Prostate gland (tissue), 2 donors: ENCODE data around the gene SPRR4. TPM values are rescaled to one million over a fixed set of nuclear protein-coding genes. Genes with fewer than 3 reads are reported as not detected.

Source experiments
- DNase-seq: peaks from one replicate; pipeline ENCODE4 v3.0.0-alpha.2; 2019; ENCODE audit warnings: low spot score
- H3K27ac ChIP-seq, 2 donors: fragments of 200-600 bp; sonication (generic); 2 replicates each; pipeline ENCODE4 v1.5.1; 2017 to 2019
- H3K27me3 ChIP-seq: fragments of 200-600 bp; sonication (generic); replicated peaks from 2 replicates; pipeline ENCODE4 v1.5.1; 2019; ENCODE audit not compliant: insufficient read depth
- H3K36me3 ChIP-seq, 2 donors: fragments of 200-600 bp; sonication (generic); 1 replicate in 1 of 2; 2 replicates in 1 of 2; pipeline versions ENCODE4 v1.5.1 to v1.8.1; 2017 to 2019
- H3K4me1 ChIP-seq: fragments of 200-600 bp; sonication (generic); replicated peaks from 2 replicates; pipeline ENCODE4 v1.5.1; 2019
- H3K4me3 ChIP-seq, 2 donors: fragments of 200-600 bp; sonication (generic); 2 replicates each; pipeline ENCODE4 v1.5.1; 2017 to 2019
- H3K9me3 ChIP-seq: fragments of 200-600 bp; sonication (generic); 2 replicates; pipeline ENCODE4 v1.5.1; 2017
- POLR2A ChIP-seq: fragments of 450-650 bp; IDR thresholded peaks from one replicate; pipeline ENCODE4 v1.6.1; 2016; ENCODE audit warnings: antibody characterized with exemption, mild to moderate bottlenecking
- POLR2AphosphoS5 ChIP-seq: sonication (generic); formaldehyde crosslinking; IDR thresholded peaks from one replicate; pipeline ENCODE4 v1.6.1; 2017; ENCODE audit warnings: antibody characterized with exemption
- WGBS: methylation state at CpG from one replicate; pipeline ENCODE4 v1.1.5; 2018; 5-methylcytosine and 5-hydroxymethylcytosine counted together
- intact Hi-C: fragments of 100-400 bp; cut with DNase I; formaldehyde crosslinking; loops from one replicate; pipeline ENCODE4 v1.14.2; 2022
- total RNA-seq, 2 donors: library from RNA; depleted of rRNA; stranded (reverse); fragments of >200 nt; gene quantifications; one replicate each; pipeline ENCODE4 v1.1.0, GENCODE V29; 2016
- TF ChIP-seq, protein P1 (sequence below), 4 experiments: fragments of 200-600 bp in 2 of 4; fragments of 450-650 bp in 2 of 4; sonication (generic) in 2 of 4; IDR thresholded peaks; 1 replicate in 3 of 4; 2 replicates in 1 of 4; pipeline ENCODE4 v1.5.1; 2016 to 2019; ENCODE audit warnings: antibody characterized with exemption in 4 of 4, mild to moderate bottlenecking in 2 of 4, moderate library complexity in 2 of 4

The SPRR4 gene
- total RNA-seq, 2 donors from 2014 or later, result not detected

DNA sequence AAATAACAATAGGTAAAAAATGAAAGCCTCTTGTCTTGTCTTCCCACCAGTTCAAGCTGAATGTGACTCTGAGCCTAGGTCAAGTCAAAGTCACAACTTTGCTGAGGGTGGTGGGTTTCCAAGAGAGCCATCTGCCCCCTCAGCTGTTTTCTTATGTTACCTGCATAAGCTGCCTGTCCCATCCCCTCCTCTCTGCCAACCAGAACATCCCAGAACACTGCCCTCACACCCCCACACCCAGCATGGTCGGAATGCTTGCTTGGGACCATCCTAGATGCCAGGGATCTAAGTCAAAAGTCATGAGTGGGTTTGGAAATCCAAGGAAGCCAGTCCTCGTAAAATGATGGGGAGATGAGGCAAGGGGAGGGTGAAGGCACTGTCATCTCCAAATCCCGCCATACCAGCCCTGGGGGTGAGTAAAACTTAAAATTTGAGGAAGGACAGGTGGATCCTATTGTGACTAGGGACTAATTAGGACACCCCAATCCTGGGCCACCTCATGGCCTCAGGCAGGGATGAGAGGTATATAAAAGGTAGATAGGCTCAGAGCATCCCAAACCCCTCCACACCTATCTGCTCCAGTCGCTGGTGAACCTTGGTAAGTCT lies 23.7 kb upstream of the SPRR4 start, which contains the start of gene SPRR5:
SPRR5 (plus strand) TSS at position 556 of the 606 bp plus-strand sequence. CDS start 1,349 bp downstream, outside the sequence.
- Histone ChIP-seq H3K36me3 (no peaks in the 10 kb centered on the region), H3K27ac (no peak within 1 kb of the TSS), H3K9me3 (no peaks in the 10 kb centered on the region), H3K27me3 (no peaks in the 10 kb centered on the region), H3K4me1 (no peaks in the 10 kb centered on the region), H3K4me3 (no peak within 1 kb of the TSS)
- no peak for DNase-seq
- no peak for TF ChIP-seq POLR2AphosphoS5
- TF ChIP-seq, protein P1, sequence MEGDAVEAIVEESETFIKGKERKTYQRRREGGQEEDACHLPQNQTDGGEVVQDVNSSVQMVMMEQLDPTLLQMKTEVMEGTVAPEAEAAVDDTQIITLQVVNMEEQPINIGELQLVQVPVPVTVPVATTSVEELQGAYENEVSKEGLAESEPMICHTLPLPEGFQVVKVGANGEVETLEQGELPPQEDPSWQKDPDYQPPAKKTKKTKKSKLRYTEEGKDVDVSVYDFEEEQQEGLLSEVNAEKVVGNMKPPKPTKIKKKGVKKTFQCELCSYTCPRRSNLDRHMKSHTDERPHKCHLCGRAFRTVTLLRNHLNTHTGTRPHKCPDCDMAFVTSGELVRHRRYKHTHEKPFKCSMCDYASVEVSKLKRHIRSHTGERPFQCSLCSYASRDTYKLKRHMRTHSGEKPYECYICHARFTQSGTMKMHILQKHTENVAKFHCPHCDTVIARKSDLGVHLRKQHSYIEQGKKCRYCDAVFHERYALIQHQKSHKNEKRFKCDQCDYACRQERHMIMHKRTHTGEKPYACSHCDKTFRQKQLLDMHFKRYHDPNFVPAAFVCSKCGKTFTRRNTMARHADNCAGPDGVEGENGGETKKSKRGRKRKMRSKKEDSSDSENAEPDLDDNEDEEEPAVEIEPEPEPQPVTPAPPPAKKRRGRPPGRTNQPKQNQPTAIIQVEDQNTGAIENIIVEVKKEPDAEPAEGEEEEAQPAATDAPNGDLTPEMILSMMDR (IDR thresholded peaks at IDR 0.05), result no peak
- no peak for TF ChIP-seq POLR2A
- 85% methylated on average over 4 of the region's 4 CpGs for WGBS
- intact Hi-C loops, result no loop called here

DNA sequence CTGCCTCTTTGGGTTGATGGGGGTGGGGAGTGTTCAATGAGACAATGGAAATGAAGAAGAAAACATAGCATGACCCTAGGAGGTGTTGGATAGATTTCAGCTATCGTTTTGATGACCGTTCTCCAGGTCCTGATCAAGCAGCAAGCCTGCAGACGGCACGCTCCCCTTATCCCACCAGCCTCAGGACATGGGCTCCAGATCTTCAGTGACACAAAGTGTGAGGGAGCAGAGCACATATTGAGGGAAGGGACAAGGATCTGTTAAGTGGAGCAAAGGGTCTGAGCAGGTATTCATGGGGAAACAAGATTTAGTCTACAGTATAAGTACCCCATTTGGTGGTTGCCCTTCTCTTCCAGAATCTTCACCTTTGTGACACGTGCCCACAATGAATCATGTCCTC lies 18.7 kb upstream of the SPRR4 start:
- DNase-seq, result no peak
- TF ChIP-seq POLR2A, result no peak
- no peak for TF ChIP-seq POLR2AphosphoS5
- TF ChIP-seq, protein P1 (IDR thresholded peaks at IDR 0.05), result no peak
- Histone ChIP-seq H3K27me3 (no peaks in the 10 kb centered on the region), H3K9me3 (no peaks in the 10 kb centered on the region), H3K36me3 (no peaks in the 10 kb centered on the region), H3K4me1 (no peaks in the 10 kb centered on the region), H3K4me3 (no peak overlapping the region), H3K27ac (no peak overlapping the region)
- WGBS, result 85% methylated on average over 5 of the region's 5 CpGs
- intact Hi-C loops, result no loop called here

DNA sequence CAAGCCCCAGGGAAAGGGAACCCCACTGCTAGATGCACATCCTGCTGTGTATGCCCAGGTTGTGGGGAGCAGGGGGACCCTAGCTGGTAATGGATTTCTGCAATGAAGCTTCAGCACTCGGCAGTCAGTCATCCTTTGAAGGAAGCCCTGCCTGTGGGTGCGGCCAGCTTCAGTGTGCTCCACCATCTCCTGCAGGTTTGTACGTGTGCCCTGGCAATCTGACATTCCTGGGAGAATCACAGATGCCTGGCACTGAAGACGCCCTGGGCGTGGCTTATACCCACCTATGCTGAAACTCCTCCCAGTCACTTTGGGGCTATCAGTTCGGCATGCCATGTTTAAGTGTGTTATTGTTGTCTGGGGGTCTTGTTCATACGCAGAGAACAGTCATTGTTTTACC lies 16.7 kb upstream of the SPRR4 start:
- H3K27me3 ChIP-seq, result no peaks in the 10 kb centered on the region
- no peaks in the 10 kb centered on the region for H3K4me1 ChIP-seq
- H3K4me3 ChIP-seq, result no peak overlapping the region
- TF ChIP-seq POLR2A (no peak), POLR2AphosphoS5 (no peak)
- no peaks in the 10 kb centered on the region for H3K9me3 ChIP-seq
- 63% methylated on average over 7 of the region's 7 CpGs for WGBS
- DNase-seq, result no peak
- H3K36me3 ChIP-seq, result no peaks in the 10 kb centered on the region
- intact Hi-C loops, result no loop called here
- H3K27ac ChIP-seq, result no peak overlapping the region

DNA sequence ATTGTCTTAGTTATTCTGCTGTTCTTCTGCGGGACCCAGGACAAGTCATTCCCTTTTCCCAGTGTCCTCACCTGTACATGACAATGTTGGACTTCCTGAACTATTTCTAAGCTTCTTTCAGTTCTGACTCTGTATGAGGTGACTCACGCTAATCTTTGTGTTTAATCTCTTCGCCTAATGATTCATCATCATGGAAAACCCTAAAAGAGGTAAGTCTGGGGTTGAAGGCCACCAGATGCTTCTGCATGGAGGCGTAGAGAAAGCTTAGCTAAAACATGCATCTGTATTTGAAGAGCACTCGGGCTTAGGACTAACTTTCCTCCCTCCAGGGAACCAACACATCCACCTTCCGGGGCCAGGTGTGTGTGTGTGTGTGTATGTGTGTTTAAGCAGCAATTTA lies 16.0 kb upstream of the SPRR4 start:
- H3K36me3 ChIP-seq, result no peaks in the 10 kb centered on the region
- H3K27ac ChIP-seq, result no peak overlapping the region
- intact Hi-C loops, result no loop called here
- TF ChIP-seq, protein P1 (IDR thresholded peaks at IDR 0.05), result no peak
- no peak for TF ChIP-seq POLR2AphosphoS5
- TF ChIP-seq POLR2A, result no peak
- H3K27me3 ChIP-seq, result no peaks in the 10 kb centered on the region
- no peak for DNase-seq
- 82% methylated on average over 6 of the region's 6 CpGs for WGBS
- H3K4me1 ChIP-seq, result no peaks in the 10 kb centered on the region
- no peaks in the 10 kb centered on the region for H3K9me3 ChIP-seq
- H3K4me3 ChIP-seq, result no peak overlapping the region

DNA sequence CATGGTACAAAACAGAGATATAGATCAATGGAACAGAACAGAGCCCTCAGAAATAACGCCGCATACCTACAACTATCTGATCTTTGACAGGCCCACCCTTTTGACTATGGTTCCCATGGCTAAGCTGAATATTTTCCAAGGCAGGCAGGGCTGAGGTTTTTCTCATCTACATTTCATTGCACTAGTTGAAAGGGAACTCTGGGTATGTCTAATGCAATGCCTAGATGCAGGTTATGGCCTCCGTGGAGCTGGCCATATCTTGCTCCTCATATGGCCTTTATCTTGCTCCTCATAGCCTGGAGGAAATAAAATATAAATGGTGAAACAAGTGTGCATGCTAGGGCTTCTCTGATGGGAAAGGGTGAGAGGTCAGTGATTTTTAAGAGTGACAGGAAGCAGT lies 12.9 kb upstream of the SPRR4 start:
- Histone ChIP-seq H3K4me3 (no peak overlapping the region), H3K27me3 (no peaks in the 10 kb centered on the region), H3K4me1 (no peaks in the 10 kb centered on the region), H3K36me3 (no peaks in the 10 kb centered on the region), H3K27ac (no peak overlapping the region), H3K9me3 (no peaks in the 10 kb centered on the region)
- intact Hi-C loops, result no loop called here
- TF ChIP-seq, protein P1 (IDR thresholded peaks at IDR 0.05), result no peak
- TF ChIP-seq POLR2A (no peak), POLR2AphosphoS5 (no peak)
- 87% methylated on average over 3 of the region's 3 CpGs for WGBS
- no peak for DNase-seq
